ENCODE results near the gene PPFIBP2.

The PPFIBP2 gene

DNA sequence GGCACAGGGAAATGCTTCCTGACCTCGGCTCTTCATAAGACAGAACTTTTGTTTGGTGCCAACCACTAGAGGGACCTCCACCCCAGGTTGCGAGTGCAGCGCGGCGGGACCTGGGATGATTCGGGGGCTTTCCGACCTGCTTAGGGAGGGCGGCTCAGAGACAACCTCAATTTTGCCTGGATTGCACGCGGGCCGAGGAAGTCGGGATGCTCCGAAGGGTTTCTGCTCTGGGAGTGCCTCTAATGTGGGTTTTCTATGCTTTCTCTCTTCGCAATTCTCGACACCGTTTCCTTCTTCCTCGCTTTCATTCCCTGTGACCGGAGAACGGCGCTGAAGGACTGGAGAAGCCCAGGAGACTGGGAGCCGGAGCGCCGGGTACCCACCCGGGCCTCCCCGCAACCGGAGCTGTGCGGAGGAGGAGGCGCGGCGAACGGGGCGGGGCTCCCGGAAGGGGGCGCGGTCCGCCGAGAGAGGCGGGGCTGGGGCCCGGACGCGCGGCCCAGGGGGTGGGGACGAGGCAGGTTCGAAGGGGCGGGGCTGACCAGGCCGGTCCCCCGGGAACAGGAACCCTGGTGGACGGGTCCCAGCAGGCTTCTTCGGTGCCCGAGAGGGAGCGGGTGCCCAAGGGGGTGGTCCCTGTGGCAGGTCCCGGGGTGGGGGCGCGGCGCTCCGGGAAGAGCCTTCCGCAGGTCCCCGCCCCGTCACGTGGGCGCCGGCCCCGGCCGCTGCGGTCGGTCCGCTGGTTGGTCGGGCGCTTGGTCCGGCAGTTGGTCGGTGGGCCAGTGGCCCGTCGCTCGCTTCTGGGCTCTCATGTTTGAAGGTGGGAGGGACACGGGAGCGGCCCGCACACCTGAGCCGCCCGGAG is at the start of gene PPFIBP2:
Gene PPFIBP2, plus strand, starts transcription at position 766 of the 865 bp plus-strand sequence. CDS start 35,477 bp downstream, outside the sequence.
- TF ChIP-seq, protein P1, sequence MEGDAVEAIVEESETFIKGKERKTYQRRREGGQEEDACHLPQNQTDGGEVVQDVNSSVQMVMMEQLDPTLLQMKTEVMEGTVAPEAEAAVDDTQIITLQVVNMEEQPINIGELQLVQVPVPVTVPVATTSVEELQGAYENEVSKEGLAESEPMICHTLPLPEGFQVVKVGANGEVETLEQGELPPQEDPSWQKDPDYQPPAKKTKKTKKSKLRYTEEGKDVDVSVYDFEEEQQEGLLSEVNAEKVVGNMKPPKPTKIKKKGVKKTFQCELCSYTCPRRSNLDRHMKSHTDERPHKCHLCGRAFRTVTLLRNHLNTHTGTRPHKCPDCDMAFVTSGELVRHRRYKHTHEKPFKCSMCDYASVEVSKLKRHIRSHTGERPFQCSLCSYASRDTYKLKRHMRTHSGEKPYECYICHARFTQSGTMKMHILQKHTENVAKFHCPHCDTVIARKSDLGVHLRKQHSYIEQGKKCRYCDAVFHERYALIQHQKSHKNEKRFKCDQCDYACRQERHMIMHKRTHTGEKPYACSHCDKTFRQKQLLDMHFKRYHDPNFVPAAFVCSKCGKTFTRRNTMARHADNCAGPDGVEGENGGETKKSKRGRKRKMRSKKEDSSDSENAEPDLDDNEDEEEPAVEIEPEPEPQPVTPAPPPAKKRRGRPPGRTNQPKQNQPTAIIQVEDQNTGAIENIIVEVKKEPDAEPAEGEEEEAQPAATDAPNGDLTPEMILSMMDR (IDR thresholded peaks at IDR 0.05), result peak; percentile 82

DNA sequence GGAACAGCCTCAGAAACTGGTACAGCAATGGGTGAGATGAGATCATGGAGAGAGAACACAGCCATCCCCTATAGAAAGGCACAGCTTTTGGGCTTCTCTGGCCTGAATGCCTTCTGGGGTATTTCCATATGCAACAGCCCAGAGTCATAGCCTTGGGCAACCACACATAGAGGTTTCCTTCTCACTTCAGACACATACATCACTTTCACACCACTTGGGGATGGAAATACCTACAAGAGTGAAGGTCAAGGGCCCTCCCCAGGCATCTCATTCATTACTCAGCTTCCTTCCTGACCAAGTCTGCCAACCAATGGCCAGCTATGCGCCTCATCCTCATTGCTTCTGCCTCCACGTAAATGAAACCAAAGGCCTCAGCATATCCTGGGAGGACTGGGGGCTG is 46.1 kb upstream of the PPFIBP2 start:
- TF ChIP-seq, protein P1 (IDR thresholded peaks at IDR 0.05), result no peak

DNA sequence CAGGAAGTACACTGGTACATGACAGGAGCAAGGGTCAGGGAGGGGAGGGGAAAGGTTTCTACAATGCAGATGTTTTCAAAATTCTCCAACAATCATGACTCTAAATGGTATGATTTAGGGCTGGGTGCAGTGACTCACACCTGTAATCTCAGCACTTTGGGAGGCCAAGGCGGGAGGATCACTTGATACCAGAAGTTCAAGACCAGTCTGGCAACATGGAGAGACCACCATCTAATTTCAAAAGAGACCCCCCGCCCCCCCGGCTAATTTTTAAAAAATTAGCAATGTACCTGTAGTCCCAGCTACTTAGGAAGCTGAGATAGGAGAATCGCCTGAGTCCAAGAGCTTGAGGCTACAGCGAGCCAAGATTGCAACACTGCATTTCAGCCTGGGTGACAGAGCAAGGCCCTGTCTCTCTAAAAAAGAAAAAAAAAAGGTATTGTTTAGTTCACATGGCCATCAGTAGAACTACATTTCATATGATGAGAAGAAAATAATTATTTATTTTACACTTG is 44.4 kb upstream of the PPFIBP2 start:
- TF ChIP-seq, protein P1 (IDR thresholded peaks at IDR 0.05), result no peak

DNA sequence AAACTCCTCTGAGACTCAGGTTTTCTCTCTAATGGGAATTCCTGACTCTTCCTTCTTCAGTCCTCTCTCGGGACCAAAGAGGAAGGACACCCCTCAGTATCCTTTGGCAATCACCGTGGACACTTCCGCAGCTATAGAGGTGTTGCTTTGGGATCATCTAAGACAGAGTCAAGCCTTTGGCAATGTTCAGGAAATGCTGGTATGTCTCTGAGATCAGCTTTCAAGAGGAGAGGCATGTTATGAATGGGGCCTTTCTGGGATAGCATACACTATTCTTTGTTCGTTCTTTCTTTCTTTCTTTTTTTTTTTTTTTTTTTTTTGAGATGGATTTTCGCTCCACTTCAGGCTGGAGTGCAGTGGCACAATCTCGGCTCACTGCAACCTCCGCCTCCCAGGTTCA is 42.7 kb upstream of the PPFIBP2 start:
- TF ChIP-seq, protein P1 (IDR thresholded peaks at IDR 0.05), result no peak

DNA sequence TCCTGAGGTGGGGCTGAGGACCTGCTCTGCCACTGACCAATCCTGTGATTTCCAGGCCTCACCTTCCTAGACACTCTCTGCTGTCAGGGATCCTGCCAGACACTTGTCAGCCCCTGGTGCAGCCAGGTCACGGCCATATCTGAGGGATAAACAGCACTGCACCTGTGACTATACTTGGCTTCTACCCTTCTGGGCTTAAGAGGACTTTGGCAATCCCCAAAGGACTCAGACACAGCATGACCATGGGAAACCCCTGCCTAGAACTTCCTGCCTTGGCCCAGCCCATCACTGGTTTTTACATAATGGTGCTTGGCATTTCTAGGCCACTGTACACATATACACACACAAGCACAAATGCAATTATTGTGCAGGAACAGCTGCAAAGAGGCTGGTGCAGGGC is 40.1 kb upstream of the PPFIBP2 start:
- TF ChIP-seq, protein P1 (IDR thresholded peaks at IDR 0.05), result no peak

DNA sequence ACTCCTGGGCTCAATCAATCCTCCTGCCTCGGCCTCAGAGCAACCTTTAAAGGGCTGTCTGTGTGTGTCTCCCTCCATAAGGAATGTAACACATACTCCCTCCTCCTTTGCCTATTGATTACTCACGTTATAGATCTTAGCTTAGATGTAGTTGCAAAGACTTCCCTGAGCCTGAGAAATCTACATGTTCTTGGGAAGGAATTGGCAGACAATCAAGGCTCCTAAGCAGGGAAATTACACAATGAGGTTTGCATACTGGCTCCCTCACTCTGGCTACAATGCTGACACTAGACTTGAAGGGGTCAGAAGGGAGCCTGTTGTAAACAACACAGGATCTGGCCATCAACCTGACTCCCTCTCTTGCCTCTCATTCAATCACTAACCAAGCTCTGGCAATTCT is 33.7 kb upstream of the PPFIBP2 start:
- TF ChIP-seq, protein P1 (IDR thresholded peaks at IDR 0.05), result no peak

DNA sequence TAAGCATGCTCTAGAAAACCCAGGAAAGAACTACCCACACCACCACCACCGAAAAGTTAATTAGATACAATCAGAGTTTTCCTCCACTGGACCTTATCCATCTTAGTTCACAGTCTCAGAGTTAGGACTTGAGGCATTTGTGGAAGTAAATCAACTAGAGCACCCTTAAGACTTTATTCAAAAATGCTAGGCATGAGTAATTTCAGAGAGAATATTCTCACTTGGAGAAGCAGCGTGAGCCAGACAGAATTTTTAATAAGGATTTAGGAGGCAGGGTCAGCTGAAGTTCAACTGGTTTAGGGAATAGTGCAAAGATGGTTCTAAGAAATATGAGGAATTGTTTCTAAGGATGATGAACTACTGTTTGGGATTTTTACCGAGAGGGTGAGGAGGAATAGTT is 29.7 kb upstream of the PPFIBP2 start:
- TF ChIP-seq, protein P1 (IDR thresholded peaks at IDR 0.05), result no peak

All from LNCAP (cell line).